ENCODE measurements around the gene CHN2.

The CHN2 gene

DNA sequence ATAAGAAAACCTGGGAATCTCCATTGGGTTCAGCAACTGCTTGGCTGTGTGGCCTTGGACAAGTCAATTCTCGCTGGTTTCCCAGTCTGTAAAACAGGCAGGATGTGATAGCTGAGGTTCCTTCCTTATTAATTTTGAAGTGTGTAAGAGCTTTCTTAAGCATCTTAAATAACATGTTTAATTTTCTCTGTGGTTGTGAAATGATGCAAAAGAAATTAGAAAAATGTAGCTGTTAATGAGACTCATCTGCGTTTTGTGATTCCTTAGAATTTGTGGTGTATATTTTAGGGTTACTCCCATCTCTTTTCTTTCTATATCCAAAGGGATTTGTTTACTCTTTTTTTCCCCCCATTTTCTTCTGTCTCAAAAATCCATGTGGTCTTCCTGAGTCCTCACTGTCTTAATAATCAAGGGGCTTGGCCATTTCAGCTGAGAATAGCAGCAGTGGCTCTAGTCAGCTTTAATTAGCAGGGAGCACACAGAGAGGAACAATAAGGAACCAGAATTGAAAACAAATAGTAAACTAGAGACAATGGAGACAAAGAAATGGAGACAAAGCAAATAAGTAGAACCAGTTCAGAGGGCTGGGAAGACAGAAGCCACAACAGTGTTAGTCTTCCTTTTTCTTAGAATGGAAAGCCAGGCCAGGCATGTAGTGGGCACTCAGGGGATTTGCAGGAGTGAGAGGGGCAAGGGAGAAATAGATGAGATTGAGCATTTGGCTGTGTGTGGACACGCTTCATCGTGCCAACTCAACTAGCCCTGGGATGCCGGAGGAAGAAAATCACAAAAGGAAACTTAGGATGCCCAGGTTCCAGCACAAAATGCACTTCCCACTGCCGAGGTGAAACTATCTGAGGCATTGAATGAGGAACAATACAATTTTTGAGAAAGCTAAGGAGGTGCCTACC lies 93.9 kb downstream of the CHN2 start:
- no peak for DNase-seq (ENCODE audit: extremely low spot score)
- POLR2A ChIA-PET = no interaction called here
- CTCF ChIA-PET = no interaction called here
- TF ChIP-seq, protein P1, sequence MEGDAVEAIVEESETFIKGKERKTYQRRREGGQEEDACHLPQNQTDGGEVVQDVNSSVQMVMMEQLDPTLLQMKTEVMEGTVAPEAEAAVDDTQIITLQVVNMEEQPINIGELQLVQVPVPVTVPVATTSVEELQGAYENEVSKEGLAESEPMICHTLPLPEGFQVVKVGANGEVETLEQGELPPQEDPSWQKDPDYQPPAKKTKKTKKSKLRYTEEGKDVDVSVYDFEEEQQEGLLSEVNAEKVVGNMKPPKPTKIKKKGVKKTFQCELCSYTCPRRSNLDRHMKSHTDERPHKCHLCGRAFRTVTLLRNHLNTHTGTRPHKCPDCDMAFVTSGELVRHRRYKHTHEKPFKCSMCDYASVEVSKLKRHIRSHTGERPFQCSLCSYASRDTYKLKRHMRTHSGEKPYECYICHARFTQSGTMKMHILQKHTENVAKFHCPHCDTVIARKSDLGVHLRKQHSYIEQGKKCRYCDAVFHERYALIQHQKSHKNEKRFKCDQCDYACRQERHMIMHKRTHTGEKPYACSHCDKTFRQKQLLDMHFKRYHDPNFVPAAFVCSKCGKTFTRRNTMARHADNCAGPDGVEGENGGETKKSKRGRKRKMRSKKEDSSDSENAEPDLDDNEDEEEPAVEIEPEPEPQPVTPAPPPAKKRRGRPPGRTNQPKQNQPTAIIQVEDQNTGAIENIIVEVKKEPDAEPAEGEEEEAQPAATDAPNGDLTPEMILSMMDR (IDR thresholded peaks at IDR 0.05; ENCODE audit: control extremely low read depth, extremely low read depth, low read depth, missing control alignments) = no peak

DNA sequence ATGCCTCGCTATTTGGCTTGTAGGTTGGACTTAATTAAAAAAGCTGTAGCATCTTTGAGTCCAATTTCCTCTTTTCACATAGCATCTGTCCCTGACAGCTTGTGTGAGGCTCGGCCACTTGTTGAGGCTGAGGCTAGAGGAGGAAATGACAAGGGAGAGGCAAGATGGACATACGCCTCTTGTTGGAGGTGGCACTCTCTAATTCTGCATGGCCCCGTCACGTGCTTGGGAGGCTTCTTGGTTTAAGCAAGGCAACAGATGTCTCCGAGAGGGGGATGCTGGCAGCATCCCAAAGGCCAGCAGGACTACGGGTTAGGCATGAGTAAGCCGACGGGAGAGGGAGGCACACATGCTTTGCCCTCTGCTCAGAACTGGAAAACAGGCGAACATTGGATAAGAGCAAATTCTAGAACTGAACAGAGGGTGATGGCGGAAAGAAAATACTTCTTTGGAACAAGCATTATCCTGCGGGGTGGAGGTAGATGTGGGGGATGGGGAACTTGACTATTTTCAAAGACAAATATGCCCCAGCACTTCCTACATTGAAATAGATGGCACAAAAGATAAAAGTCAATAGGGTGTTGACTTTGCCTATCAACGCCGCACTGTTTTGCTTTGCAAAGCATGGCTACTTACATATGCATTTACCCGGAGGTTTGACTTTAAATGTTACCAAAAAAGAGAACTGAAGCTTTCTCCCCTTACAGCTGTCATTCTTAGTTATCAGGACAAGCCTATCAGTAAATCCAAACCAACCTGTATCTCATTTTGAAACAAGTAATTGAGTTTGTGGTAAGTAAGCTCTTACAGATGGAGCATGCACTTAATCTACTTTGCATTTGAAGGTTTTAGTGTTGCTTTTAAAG lies 94.8 kb downstream of the CHN2 start:
- ChIA-PET CTCF (no interaction called here), POLR2A (no interaction called here)
- TF ChIP-seq, protein P1 (IDR thresholded peaks at IDR 0.05; ENCODE audit: control extremely low read depth, extremely low read depth, low read depth, missing control alignments) = no peak
- DNase-seq (ENCODE audit: extremely low spot score) = peak; percentile 27

DNA sequence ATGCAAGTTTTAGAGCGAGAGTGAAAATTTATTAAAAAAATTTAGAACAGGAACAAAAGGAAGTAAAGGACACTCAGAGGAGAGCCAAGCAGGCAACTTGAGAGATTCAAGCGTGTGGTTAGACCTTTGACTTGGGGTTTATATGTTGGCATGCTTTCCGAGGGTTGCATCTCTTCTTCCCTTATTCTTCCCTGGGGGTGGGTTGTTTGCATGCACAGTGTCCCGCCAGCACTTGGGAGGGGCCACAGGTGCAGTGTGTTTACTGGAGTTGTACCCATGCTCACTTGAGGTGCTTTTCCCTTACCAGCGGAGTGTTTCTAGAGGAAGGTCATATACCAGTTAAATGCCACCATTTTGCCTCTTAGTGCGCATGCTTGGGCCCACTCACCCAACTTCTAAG lies 96.3 kb downstream of the CHN2 start:
- POLR2A ChIA-PET = no interaction called here
- DNase-seq (ENCODE audit: extremely low spot score) = no peak
- TF ChIP-seq, protein P1 (IDR thresholded peaks at IDR 0.05; ENCODE audit: control extremely low read depth, extremely low read depth, low read depth, missing control alignments) = no peak
- CTCF ChIA-PET = no interaction called here

DNA sequence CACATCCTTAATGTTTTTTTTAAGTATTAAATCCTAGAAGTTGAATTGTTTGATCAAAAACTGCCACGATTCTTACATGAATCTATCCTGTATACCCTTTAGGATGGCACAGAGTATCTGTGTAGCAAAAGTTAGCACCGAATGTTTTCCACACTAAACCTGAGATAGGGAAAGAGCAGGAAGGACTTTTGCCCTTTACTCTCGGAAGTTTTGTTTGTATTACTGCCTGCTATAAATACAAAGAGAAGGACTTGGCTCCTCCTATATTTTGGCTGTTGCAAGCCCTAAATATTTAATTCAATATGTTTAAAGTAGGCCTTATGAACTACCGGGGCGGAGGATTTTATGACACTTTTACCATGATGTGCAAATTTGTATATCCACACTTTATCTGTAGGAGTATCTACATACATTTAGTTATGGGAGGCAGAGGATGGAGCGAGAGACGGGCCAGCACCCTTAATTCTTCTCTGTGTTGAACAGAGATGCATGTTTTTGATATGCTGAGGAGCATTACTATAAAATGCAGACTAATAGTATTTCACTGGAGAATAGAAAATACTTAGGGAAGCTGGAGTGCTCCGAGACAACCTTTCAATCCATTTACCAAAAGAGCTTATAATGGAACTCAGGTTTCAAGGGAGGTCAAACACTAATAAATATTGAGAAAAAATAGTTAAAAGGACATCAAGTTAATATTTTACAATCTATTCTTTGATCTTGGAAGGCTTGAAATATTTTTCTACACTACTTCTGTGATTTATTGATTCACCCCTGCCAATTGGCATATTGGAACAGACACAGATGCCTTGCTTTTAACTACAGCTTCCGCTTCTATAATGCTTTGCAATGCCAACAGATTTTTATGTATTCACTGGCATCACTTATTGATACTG lies 97.4 kb downstream of the CHN2 start:
- no peak for DNase-seq (ENCODE audit: extremely low spot score)
- TF ChIP-seq, protein P1 (IDR thresholded peaks at IDR 0.05; ENCODE audit: control extremely low read depth, extremely low read depth, low read depth, missing control alignments) = no peak
- ChIA-PET POLR2A (no interaction called here), CTCF (interaction anchor here (1.9 kb wide), 1 partner anchor 10 kb away, joined by 4 read pairs; no protein-coding TSS in a partner anchor)

DNA sequence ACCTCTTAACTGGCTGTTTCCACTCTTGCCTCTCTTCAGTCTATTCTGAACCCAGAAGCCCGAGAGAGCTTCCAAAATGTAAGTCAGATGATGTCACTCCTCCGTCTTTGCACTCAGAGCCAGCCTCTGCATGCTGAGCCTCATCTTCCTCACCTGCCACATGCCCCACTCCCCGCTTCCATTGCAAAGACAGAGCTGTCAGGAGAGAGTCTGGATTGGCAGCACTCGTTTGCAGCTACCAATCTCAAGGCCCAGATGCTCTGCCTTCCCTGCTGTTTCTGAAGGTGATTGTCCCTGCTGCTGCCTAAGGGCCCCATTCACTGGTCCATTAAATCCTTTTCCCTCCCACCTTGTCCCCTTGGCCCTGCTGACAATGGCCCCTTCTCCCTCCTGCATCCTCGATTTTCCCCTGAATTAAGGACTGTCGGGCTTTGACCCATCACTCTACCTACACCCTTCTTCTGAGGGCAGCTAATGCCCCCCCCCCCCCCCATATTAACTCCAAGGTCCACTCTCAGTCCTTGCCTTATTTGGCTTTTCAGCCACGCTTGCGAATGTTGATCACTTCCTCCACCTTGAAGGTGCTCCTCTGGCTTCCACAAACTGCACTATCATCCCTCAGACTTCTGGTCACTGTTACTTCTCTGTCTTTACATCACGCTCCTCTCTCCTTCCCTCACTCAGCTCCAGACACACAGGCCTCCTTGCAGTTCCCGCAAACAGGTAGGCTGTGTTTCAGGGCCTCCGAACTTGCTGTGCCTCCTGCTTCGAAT lies 98.5 kb downstream of the CHN2 start:
- no peak for DNase-seq (ENCODE audit: extremely low spot score)
- CTCF ChIA-PET = interaction anchor here (1.9 kb wide), 1 partner anchor 11 kb away, joined by 4 read pairs; no protein-coding TSS in a partner anchor
- TF ChIP-seq, protein P1 (IDR thresholded peaks at IDR 0.05; ENCODE audit: control extremely low read depth, extremely low read depth, low read depth, missing control alignments) = no peak
- POLR2A ChIA-PET = no interaction called here

Data from GM10248 (cell line).